Limb (tissue), 2 donors: Measurements from ENCODE around the gene KLHL8.

ENCODE experiments used
- DNase-seq, 2 donors: peaks; one replicate each; pipeline ENCODE4 v3.0.0-alpha.2; 2016; ENCODE audit errors: extremely low spot score in 2 of 2

Gene KLHL8

DNA sequence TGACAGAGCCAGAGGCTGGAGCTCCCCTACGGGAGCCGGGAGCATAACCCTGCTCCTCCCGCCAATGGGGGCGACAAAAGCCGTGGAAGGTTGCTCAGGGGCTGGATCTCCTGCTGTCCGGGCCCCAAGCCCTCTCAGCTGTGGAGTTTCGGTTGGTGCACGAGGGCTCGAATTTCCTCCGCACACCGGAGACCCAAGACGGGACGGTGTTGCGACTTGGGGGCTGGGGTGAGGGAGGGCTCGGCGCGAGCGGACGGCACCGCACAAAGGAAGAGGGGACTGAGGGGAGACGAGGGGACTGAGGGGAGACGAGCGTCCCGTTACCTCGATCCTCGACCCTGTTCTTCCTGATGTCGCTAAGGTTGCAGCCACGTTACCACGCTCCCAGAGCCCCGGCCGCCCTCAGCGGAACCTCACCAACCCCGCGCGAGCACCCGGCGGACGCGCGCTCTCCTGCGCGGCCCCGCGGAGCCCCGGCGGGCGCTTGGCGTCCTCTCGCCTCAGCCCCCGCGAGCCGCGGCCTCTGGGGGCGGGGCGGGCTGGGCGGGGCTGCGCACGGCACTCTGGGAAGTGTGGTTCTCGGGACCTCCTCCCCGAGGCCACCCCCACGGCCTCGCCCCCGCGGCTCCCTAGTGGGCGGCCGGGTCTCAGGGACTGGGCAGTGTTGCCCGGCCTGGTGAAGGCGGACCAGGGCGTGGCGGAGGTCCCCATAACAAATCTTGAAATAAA, at the start of gene KLHL8:
Gene KLHL8 (minus strand): TSS at position 525 of the 729 bp plus-strand sequence. CDS start 25,079 bp downstream, outside the sequence.
- DNase-seq: peak; percentile 81 to 95

DNA sequence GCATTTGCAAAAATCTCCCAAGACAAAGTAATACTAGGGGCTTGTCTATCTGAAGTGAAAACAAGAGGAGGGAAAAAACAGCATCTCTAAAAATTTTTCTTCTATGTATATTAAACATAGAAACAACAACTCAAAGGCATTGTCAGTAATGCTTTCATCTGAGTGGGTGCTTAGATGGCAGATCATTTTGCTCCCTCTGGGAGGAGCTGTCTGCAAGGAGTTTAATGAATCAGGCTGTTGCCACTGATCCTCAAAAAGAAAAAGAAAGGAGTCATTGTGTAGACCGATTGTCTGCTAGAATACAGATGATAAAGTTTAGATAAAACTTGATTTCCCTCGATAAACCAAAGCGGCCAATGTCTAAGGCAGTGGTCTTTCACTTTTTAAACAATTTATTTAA, 49.7 kb upstream of the KLHL8 start:
- DNase-seq: no peak

GRCh38 chr4:87268411-87268810, 48.0 kb upstream of the KLHL8 start:
- DNase-seq: no peak

- no peak for DNase-seq
These were observed 46.6 kb upstream of the KLHL8 start for GRCh38 chr4:87266986-87267385.

- DNase-seq: no peak
These were observed 42.5 kb upstream of the KLHL8 start for GRCh38 chr4:87262886-87263285.

DNA sequence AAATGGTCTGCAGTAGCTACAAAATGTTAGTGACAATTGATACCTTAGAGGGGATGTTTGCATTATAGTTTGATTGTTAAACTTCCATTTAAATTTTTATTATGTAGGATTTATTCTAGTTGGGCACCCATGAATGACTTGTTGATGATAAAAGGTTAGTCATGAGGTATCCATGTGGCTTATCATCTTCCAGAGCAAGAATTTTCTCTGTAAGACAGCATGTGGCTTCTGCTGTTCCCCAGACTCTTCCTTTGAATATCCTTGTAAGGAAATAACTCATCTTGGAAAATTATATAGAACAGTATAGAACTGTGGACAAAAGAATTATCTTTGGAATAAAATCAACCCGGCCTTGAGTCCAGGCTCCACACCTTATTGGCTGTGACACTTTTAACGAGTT, 40.1 kb upstream of the KLHL8 start:
- no peak for DNase-seq

DNA sequence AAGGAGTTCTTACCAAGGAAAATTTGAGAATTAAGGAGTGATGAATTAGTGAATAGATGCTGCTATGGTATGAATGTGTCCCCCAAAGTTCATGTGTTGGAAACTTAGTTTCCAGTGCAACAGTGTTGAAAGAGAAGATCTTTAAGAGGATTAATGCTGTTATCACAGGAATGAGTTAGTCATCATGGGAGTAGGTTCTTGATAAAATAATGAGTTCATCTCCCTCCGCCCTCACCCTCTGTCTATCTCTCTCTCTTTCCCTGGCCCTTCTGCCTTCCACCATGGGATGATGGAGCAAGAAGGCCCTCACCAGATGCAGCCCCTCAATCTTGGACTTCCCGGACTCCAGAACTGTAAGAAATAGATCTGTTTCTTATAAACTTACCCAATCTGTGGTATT, 38.3 kb upstream of the KLHL8 start:
- no peak for DNase-seq

DNA sequence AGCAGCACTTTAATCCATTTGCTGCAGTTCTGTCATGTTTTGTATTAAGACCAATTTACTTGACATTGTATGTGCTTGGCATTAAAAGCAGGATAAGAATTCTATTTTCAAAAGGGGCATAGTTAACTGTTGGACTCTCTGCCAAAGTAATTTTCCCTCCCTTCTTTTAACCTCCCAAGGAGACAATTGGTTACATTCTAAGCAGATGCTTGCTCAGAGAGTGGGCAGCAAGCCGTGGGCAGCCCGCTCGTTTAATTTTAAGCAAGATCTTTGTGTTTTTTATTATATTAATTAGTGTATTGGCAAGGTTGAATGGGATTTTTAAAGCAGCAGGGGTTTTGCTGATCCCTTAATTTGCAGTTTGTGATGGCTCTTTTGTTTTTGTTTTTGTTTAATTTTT, 37.1 kb upstream of the KLHL8 start:
- no peak for DNase-seq

DNA sequence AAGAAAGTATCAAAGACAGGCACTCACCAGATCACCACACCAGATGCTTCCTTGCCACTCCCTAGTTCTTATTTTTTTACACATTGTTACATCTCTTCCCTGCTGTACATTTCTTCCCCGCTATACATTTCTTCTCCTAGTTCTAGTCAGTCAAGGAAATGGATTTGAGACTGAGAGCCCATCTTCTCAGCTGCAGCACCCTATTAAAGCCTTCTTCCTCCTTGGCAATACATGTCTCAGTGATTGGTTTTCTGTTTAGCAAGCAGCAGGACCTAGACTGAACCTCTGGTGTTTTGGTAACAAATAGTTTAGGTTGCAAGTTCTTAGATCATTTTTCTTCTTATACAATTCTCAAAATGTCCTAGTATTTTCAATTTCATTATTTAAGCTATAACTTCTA, 35.3 kb upstream of the KLHL8 start:
- DNase-seq: no peak

DNA sequence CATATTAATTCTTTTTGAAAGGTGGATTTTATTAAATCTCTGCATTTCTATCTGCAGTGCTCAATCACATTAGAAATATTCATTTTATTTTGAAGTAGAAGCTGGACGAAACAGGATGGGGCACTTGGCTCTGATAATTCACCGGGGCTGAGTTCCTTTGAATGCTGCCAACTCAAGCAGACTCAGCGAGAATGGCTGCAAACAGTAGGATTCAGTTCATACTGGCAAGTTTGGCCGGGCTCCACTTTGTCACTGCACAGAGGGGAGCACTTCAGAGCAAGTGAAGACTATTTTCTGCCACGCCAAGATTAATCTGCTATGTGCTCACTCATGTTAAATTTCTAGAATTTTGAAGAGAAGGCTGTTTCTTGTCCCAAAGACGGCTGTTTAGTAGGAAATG, 30.7 kb upstream of the KLHL8 start:
- peak in 1 of 2 donors; percentile 37 for DNase-seq

GRCh38 chr4:87250294-87250693, 29.9 kb upstream of the KLHL8 start:
- no peak for DNase-seq

DNA sequence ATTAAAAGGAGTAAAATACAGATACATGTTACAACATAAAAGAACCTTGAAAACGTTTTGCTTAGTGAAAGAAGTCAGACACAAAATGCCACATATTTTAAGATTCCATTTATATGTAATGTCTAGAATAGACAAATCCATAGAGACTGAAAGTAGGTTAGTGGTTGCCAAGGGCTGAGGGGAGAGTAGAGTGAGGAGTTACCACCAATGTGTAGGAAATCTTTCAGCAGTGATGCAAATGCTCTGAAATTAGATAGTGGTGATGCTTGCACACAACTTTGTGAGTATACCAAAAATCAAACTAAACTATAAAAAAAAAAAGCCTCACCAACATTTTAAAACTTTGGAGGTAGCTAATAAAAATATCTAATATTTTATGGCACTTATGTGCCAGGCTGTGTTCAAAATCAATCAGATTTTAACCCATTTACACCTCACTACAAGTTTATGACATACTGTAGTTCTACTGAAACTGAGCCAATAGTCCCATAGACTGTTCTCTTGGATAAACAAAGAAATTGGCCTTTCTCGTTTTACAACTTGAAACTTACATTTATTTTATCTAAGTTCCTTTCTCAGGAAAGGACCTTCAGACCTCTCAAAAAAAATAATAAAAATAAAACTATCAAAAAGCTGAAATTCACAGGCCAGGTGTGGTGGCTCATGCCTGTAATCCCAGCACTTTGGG, 29.1 kb upstream of the KLHL8 start:
- DNase-seq: no peak

DNA sequence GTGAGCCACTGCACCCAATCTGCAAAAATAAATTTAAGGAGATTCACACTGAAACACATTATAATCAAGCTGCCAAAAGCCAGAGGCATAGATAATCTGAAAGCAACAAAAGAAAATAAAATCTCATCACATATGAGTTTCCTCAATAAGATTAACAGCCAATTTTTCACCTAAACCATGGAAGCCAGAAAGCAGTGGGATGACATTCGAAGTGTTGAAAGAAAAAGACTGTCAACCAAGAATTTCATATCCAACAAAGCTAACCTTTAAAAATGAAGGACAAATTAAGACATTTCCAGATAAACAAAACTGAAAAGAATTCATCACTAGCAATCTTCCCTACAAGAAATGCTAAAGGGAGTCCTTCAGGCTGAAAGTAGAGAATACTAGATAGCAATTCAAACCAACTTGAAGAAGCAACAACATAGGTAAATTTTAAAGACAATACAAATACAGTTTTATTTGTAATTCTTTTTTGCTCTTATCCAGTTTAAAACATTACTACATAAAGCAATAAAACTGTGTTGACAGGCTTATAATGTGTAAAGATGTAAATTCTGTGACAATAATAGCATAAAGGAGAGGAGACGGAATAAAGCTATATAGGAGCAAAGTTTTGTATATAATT, 23.1 kb upstream of the KLHL8 start:
- DNase-seq: no peak

- no peak for DNase-seq
These were observed 20.9 kb upstream of the KLHL8 start for GRCh38 chr4:87241336-87241735.

- DNase-seq: no peak
These were observed 19.9 kb upstream of the KLHL8 start for GRCh38 chr4:87240341-87240740.

- DNase-seq: no peak
These were observed 19.4 kb upstream of the KLHL8 start for GRCh38 chr4:87239821-87240220.

- no peak for DNase-seq
These were observed 18.8 kb upstream of the KLHL8 start for GRCh38 chr4:87239194-87239593.

- no peak for DNase-seq
These were observed 16.4 kb upstream of the KLHL8 start for GRCh38 chr4:87236861-87237260.

DNA sequence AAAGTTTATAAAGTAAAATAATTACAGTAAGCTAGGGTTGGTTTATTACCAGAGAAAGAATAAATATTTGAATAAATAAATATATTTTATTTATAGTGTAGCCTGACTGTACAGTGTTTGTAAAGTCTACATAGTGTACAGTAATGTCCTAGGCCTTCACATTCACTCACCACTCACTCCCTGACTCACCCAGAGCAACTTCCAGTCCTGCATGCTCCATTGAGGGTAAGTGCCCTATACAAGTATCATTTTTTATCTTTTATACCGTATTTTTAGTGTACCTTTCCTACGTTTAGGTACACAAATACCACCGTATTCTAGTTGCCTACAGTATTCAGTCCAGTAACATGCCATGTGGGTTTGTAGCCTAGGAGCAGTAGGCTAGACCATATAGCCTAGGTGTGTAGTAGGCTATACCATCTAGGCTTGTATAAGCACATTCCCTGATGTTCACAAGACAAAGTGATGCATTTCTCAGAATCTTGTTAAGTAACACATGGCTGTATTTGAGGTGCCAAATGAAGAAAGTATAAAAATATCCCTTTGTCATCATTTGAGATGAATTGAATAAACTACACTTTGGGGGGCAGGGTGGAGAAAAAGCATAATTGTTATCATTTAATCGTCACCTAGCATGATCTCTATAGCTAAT, 14.7 kb upstream of the KLHL8 start:
- no peak for DNase-seq

- no peak for DNase-seq
These were observed 11.8 kb upstream of the KLHL8 start for GRCh38 chr4:87232216-87232615.

DNA sequence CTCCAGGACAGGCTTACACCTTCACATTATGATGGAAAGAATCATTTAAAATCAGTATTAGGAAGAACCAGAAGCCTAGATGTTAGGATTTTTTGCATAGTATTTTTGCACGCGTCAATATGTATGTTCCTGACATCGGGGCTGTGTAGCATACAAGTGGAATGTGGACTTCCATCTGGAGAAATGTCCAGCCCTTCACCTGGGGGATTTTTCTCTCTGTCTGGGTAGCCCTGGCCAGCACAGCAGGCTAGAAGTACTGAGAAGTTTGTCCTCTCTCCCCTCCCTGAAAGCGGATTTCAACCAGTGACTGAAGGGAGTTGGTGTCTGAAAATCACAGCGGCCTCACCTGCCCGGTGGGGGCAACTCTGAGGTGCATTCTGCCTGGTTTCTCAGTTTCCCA, 10.4 kb upstream of the KLHL8 start:
- DNase-seq: no peak

DNA sequence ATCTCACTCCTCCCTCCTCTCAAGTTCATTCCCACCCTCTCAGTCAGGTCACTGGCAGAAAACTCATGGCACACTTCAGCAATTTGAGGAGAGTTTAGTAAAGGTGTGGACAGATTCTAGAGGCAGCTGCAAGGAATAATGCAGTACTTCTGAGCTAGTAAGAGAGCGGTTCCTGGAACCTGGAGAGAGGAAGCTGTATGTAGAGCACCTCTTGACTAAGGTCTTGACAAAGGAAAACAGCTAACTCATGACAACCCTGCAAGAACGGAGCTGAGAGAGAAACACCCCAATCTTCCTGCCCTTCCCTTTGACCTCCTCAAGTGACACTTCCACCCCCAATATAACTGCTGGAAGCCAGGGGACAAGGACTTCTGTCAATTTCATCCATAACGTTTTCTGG, 9.6 kb upstream of the KLHL8 start:
- DNase-seq: no peak
